IMR-90 (cell line): ENCODE results near the gene USP9X.

Source experiments
- BHLHE40 ChIP-seq: fragments of 150-350 bp; IDR thresholded peaks from 2 replicates; pipeline ENCODE4 v1.6.1; 2016; ENCODE audit warnings: mild to moderate bottlenecking, low read depth, low read length
- CEBPB ChIP-seq: IDR thresholded peaks from 2 replicates; pipeline ENCODE4 v1.6.1; 2012; ENCODE audit warnings: low read depth, low read length, improper control_type of control experiment
- CTCF ChIP-seq: conservative IDR thresholded peaks from 2 replicates; pipeline ENCODE4 v1.5.1; 2012; ENCODE audit warnings: mild to moderate bottlenecking, low read depth, low read length, improper control_type of control experiment
- MXI1 ChIP-seq: IDR thresholded peaks from 2 replicates; pipeline ENCODE4 v1.6.1; 2012; ENCODE audit warnings: low read depth, mild to moderate bottlenecking, low read length, moderate library complexity, borderline replicate concordance
- POLR2A ChIP-seq: IDR thresholded peaks from 2 replicates; pipeline ENCODE4 v1.6.1; 2012; ENCODE audit warnings: mild to moderate bottlenecking, low read depth, low read length
- RAD21 ChIP-seq: IDR thresholded peaks from 2 replicates; pipeline ENCODE4 v1.6.1; 2012; ENCODE audit warnings: low read length, improper control_type of control experiment
- SMC3 ChIP-seq: fragments of 150-350 bp; IDR thresholded peaks from 2 replicates; pipeline ENCODE4 v1.6.1; 2016; ENCODE audit warnings: low read depth, mild to moderate bottlenecking, antibody characterized with exemption, low read length, moderate library complexity

DNA sequence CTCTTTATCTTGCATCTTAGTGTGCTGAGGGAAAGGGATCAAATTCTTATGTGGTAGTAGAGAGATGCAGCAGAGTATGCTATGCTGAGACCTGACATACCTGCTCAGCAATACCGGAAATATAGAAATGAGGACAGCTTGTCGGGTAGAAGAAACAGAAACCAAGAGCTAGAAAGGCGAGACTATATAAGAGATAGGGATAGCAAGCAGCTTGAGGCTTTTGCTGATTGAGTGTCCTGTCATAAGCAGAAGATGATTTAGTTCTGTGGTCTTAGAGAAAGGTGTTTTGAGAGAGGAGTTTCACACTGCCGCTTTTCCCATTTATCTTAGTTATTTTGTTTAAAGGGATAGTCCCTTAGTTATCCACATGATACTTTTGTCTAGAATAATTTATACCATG is 31.7 kb downstream of the USP9X start:
- TF ChIP-seq POLR2A, result no peak
- TF ChIP-seq CTCF, result no peak
- TF ChIP-seq MXI1, result no peak
- no peak for TF ChIP-seq RAD21
- no peak for TF ChIP-seq CEBPB
- TF ChIP-seq BHLHE40, result no peak
- no peak for TF ChIP-seq SMC3
